GM18909 (cell line): ENCODE measurements around the gene DOCK7.

Source experiments
- ATAC-seq: cut with Tn5 transposase; IDR thresholded peaks from one replicate; pipeline ENCODE4 v1.9.1; 2021; ENCODE audit warnings: mild to moderate bottlenecking; ENCODE audit not compliant: unreplicated experiment, poor library complexity

DOCK7 gene

DNA sequence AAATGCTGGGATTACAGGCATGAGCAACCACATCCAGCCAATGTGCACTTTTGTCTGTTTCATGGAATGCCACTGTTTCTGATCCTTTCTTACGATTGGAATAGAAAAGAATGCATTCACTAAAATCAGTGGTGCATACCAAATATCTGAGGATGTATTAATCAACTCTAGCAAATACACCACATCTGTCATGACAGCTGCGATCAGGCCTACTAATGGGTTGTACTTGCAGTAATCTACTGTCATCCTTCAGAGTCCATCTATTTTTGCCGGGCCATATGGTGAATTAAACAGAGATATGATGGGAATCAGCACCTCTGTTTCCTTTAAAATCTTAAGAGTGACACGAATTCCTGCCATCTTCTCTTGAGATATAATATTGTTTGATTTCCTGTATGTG lies 259.8 kb downstream of the DOCK7 start:
- ATAC-seq = no peak

- ATAC-seq = no peak
These were observed 261.4 kb downstream of the DOCK7 start for GRCh38 chr1:62426794-62427193.

DNA sequence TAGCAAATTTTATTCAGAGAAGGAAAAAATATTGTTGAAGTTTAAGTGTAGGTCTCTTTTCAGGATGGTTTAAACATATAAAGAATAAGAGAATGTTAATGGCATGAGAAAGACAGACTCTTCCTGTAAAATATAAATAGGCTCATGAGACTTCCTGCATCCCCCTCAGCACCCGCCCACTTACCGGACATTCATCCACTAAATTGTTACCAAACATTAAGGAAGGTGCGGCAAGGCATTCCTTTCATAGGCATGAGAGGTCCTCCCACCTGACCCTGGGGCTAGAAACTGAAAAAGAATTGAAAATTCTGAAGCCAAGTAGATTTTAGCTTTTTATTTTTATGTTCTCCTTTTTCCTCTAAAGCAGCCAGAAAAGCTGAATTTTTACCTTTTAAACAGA lies 261.9 kb downstream of the DOCK7 start:
- no peak for ATAC-seq

DNA sequence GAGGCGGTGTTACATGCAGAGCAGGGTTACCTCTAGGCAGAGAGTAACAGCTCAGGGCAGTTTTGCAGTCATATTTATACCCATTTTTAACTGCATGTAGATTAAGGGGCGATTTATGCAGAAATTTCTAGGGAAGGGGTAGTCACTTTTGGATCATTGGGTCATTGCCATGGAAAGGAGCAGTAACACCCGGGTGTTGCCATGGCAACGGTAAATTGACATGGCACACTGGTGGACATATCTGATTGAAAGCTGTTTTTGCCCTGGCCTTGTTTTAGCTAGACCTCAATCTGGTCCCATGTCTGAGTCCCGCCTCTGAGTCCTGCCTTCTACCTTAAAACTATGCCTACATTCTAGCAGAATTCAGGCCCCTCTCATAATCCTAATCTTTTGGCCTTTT lies 263.1 kb downstream of the DOCK7 start:
- no peak for ATAC-seq

DNA sequence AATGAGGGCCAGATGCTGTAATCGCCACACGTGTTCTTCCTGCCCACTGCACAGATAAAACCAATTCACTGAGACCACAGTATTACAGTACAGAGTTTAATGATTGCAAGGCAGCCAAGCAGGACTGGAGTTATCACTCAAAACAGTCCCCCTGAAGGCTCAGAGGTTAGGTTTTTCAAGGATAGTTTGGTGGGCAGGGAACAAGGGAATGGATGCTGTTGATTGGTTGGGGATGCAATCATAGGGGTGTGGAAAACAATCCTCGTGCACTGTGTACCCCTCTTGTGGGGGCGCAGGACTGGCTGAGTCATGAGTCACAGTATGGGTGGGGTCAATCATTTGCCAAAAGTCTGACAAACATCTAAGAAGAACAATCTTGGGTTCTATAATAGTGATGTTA lies 263.8 kb downstream of the DOCK7 start:
- no peak for ATAC-seq

- no peak for ATAC-seq
These were observed 264.5 kb downstream of the DOCK7 start for GRCh38 chr1:62423580-62424242.

GRCh38 chr1:62420214-62420613 lies 268.0 kb downstream of the DOCK7 start:
- no peak for ATAC-seq

GRCh38 chr1:62417351-62417999 lies 270.7 kb downstream of the DOCK7 start:
- no peak for ATAC-seq

DNA sequence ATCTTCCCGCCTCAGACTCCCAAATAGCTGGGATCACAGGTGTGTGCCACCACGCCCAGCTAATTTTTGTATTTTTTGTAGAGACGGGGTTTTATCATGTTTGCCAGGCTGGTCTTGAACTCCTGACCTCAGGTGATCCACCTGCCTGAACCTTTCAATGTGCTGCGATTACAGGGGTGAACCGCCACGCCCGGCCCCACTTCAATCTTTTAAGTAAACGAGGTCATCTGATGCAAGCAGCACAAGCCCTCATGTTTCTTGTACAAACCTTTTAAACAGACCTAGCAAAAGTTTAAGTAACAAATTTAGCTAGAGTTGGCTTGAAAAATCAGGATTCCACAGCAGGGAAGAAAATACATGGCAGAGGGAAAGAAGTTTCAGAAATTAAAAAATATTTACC lies 272.5 kb downstream of the DOCK7 start:
- ATAC-seq = no peak

DNA sequence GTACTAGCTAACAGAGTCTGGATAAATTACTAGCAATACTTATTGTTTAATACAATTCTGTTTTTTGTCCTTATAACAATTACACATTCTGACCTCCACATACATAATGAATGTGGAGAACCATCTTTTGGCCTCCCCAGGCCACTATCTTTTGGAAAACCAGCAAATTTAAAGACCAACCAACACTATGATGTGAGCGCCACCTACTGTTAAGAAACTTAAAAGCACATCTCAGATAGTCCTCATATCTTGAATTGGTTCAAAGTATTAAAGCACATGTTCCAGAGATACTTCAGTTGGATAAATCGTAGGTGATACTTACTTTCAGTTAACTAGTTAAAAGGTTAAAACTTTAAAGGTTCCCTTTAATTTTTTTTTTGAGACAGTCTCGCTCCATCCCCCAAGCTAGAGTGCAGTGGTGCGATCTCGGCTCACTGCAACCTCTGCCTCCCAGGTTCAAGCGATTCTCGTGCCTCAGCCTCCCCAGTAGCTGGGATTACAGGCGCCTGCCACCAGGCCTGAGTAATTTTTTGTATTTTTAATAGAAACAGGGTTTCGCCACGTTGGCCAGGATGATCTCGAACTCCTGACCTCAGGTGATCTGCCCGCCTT lies 280.7 kb downstream of the DOCK7 start:
- no peak for ATAC-seq

GRCh38 chr1:62406576-62406975 lies 281.6 kb downstream of the DOCK7 start:
- no peak for ATAC-seq

DNA sequence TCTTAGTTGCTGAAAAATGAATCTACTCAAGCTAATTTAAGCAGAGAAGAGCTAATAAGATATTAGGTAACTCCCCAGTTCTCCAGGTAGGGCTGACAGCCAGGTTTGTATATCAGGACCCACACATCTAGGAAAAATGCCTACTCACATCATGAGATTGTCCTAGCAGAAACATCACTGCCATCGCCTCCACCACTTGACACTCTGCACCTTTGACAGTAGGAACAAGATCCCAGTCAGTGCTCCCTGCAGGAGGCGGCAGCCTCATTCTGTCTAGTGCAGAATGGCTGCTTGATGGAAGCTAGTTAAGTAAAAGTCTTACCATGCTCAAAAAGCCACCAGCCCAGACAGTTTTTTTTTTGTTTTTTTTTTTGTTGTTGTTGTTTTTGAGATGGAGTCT lies 282.9 kb downstream of the DOCK7 start:
- ATAC-seq = no peak
